ENCODE measurements around the gene OTOL1. TPM values are rescaled to one million over a fixed set of nuclear protein-coding genes. Genes with fewer than 3 reads are reported as not detected.

Gene OTOL1
- total RNA-seq, 1 experiment from 2014 or later = not detected

DNA sequence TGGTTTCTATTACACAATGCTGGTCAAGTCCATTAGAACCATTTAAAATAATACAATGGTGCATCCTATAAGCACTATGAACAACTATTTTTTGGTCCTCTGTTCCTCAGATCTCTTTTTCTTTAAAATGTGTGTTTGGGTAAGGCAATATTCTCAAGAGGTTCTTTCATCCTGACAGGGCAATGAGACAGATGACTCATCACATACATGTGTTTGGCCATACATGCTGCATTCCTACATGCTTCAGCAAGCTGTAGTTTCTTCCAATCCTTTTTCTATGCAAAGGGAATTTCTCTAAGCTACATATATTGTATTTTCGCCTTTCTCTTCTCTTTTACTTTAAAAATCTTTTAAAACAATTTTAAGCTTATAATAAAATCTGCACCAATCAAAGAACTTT lies 52.7 kb downstream of the OTOL1 start:
- no peak overlapping the region for H3K9ac ChIP-seq (ENCODE audit: low read length)
- H3K9me2 ChIP-seq (replicated peaks; ENCODE audit: insufficient read depth, low read length) = no peaks in the 10 kb centered on the region
- no peak for DNase-seq
- no peaks in the 10 kb centered on the region for H3K27me3 ChIP-seq (ENCODE audit: low read length)
- H3K4me2 ChIP-seq (ENCODE audit: low read depth, low read length, poor library complexity, severe bottlenecking) = no peak overlapping the region
- no peak overlapping the region for H2AFZ ChIP-seq (ENCODE audit: low read length)
- no peak overlapping the region for H3K4me3 ChIP-seq (ENCODE audit: low read length)
- H3K4me1 ChIP-seq (ENCODE audit: low read length) = no peaks in the 10 kb centered on the region
- H3K79me2 ChIP-seq (ENCODE audit: low read length) = no peaks in the 10 kb centered on the region
- no peaks in the 10 kb centered on the region for H3K36me3 ChIP-seq (ENCODE audit: insufficient read depth, low read length)
- H4K20me1 ChIP-seq (ENCODE audit: insufficient read depth, low read depth, low read length) = no peaks in the 10 kb centered on the region
- H3K9me3 ChIP-seq (ENCODE audit: low read length) = no peaks in the 10 kb centered on the region
- H3K27ac ChIP-seq (ENCODE audit: low read length) = no peak overlapping the region

DNA sequence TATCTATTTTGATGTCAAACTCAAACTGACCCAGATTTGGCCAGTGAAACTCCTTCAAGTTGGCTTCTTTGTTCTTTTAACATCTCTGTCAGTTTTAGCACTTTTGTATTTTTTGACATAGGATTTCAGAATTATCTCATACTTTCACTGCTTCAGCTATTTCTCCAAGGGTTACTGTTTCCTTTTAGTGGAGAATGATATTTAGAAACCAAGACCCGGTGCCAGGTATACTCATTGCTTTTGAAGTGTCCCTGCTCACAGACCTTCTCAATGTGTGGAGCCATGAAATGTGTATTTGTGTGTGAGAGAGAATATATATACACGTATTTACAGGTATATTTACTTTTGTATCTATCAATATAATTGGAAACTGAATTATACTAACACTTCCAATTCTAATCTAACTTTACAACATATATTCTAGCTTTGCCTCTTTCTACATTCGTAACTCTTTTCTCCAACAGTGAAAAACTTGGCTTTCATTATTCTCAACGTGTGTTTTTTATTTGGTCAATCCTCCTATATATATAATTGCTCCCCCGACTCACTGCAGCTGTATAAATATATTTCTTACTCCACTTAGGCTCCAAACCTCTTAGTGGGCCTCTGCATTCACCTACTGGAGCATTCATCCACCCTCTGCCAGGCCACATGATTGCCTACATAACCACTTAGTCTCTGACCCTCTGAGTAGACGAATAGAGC lies 54.0 kb downstream of the OTOL1 start:
- H3K9me3 ChIP-seq (ENCODE audit: low read length) = no peaks in the 10 kb centered on the region
- no peaks in the 10 kb centered on the region for H3K36me3 ChIP-seq (ENCODE audit: insufficient read depth, low read length)
- H3K79me2 ChIP-seq (ENCODE audit: low read length) = no peaks in the 10 kb centered on the region
- no peaks in the 10 kb centered on the region for H4K20me1 ChIP-seq (ENCODE audit: insufficient read depth, low read depth, low read length)
- H3K4me3 ChIP-seq (ENCODE audit: low read length) = no peak overlapping the region
- no peaks in the 10 kb centered on the region for H3K9me2 ChIP-seq (replicated peaks; ENCODE audit: insufficient read depth, low read length)
- no peak overlapping the region for H3K4me2 ChIP-seq (ENCODE audit: low read depth, low read length, poor library complexity, severe bottlenecking)
- no peak overlapping the region for H2AFZ ChIP-seq (ENCODE audit: low read length)
- no peaks in the 10 kb centered on the region for H3K27me3 ChIP-seq (ENCODE audit: low read length)
- H3K27ac ChIP-seq (ENCODE audit: low read length) = no peak overlapping the region
- DNase-seq = no peak
- no peak overlapping the region for H3K9ac ChIP-seq (ENCODE audit: low read length)
- no peaks in the 10 kb centered on the region for H3K4me1 ChIP-seq (ENCODE audit: low read length)

DNA sequence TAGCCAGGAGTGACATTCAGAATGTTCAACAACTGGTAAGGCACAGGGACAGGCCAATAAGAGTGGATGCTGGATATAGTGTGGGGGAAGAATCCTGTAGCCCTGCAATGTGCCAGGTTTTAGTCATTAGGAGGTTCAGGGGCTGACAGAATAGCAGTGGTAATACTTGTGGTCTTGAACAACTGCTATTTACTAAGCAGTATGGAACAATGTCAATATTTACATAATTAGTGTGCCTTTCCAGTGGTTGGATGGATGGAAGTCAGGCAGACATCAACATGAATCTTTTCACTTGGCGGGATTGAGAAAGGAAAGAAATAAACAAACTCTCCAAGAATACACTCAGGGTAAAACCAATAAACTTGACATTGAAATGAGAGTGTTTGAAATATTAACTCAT lies 55.1 kb downstream of the OTOL1 start:
- H3K4me1 ChIP-seq (ENCODE audit: low read length) = no peaks in the 10 kb centered on the region
- H4K20me1 ChIP-seq (ENCODE audit: insufficient read depth, low read depth, low read length) = no peaks in the 10 kb centered on the region
- no peaks in the 10 kb centered on the region for H3K27me3 ChIP-seq (ENCODE audit: low read length)
- no peak overlapping the region for H2AFZ ChIP-seq (ENCODE audit: low read length)
- no peak overlapping the region for H3K9ac ChIP-seq (ENCODE audit: low read length)
- no peaks in the 10 kb centered on the region for H3K79me2 ChIP-seq (ENCODE audit: low read length)
- H3K4me3 ChIP-seq (ENCODE audit: low read length) = no peak overlapping the region
- H3K27ac ChIP-seq (ENCODE audit: low read length) = no peak overlapping the region
- H3K9me2 ChIP-seq (replicated peaks; ENCODE audit: insufficient read depth, low read length) = no peaks in the 10 kb centered on the region
- no peak for DNase-seq
- no peak overlapping the region for H3K4me2 ChIP-seq (ENCODE audit: low read depth, low read length, poor library complexity, severe bottlenecking)
- H3K9me3 ChIP-seq (ENCODE audit: low read length) = no peaks in the 10 kb centered on the region
- H3K36me3 ChIP-seq (ENCODE audit: insufficient read depth, low read length) = no peaks in the 10 kb centered on the region

DNA sequence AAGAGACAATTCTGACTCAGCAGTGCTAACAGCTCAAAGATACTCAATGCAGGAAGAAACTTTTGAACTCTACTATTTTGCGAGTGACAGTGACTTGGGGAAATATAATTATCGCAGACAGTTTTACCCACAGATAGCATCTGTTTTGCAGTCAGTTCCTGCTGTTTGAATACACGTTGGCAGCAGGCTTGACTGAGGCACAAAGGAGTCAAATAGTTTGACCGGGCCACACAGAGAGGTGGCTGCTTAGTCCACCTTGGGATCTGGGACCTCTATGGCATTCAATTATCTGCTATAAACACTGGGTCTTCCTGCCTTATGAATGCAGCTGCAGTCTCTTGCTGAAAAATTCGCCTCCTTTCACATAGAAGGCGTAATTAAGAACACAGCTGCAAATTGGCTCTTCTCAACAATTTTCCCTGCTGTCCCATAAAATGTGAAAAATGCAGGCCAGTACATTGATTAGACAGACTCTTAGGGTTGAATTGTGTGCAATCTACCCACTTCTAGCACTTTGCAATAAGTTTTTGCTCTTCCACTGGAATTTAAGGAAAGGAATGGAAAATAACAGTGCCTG lies 56.5 kb downstream of the OTOL1 start:
- H3K4me1 ChIP-seq (ENCODE audit: low read length) = no peaks in the 10 kb centered on the region
- H2AFZ ChIP-seq (ENCODE audit: low read length) = no peak overlapping the region
- H3K79me2 ChIP-seq (ENCODE audit: low read length) = no peaks in the 10 kb centered on the region
- H3K4me3 ChIP-seq (ENCODE audit: low read length) = no peak overlapping the region
- no peaks in the 10 kb centered on the region for H3K27me3 ChIP-seq (ENCODE audit: low read length)
- no peaks in the 10 kb centered on the region for H3K9me2 ChIP-seq (replicated peaks; ENCODE audit: insufficient read depth, low read length)
- no peak for DNase-seq
- H3K9me3 ChIP-seq (ENCODE audit: low read length) = no peaks in the 10 kb centered on the region
- H3K36me3 ChIP-seq (ENCODE audit: insufficient read depth, low read length) = no peaks in the 10 kb centered on the region
- H3K4me2 ChIP-seq (ENCODE audit: low read depth, low read length, poor library complexity, severe bottlenecking) = no peak overlapping the region
- H3K9ac ChIP-seq (ENCODE audit: low read length) = no peak overlapping the region
- no peaks in the 10 kb centered on the region for H4K20me1 ChIP-seq (ENCODE audit: insufficient read depth, low read depth, low read length)
- no peak overlapping the region for H3K27ac ChIP-seq (ENCODE audit: low read length)

Other genes starting within 250 kb of the OTOL1 start
- not detected in 2 replicates for gene SPTSSB, start 125.3 kb upstream of the OTOL1 start, total RNA-seq (2014; rRNA removed; shearing (Covaris generic); ENCODE audit: low replicate concordance)

Measured in Karpas-422 (cell line).